Measurements from ENCODE around the gene HIP1. TPM values are rescaled to one million over a fixed set of nuclear protein-coding genes. Genes with fewer than 3 reads are reported as not detected.
A peak's percentile ranks its signal among the peaks of the same experiment; 100 is the strongest.

Gene HIP1
- total and polyA plus RNA-seq, 9 of the 15 experiments (the other 6 are each of a cell fraction or from before 2014, with no cell fraction given): 2.4 to 13.7 (median 9.5) TPM

- TF ChIP-seq E2F4 (CRISPR knock-in tag; IDR thresholded peaks at IDR 0.05; ENCODE audit: low read depth) (no peak), HDAC2 (IDR thresholded peaks at IDR 0.05) (peak; percentile 86; the same call in 1 of the 2 replicates), ZNF408 (CRISPR knock-in tag; IDR thresholded peaks at IDR 0.05; ENCODE audit: low read depth) (no peak), POLR2A (conservative IDR thresholded peaks at IDR 0.05) (0 out of 2 replicates have a peak, but pooled peaks have one; percentile 35), ZNF175 (CRISPR knock-in tag; IDR thresholded peaks at IDR 0.05; ENCODE audit: low read depth) (0 out of 2 replicates have a peak, but pooled peaks have one; percentile 48), MTA3 (IDR thresholded peaks at IDR 0.05; ENCODE audit: borderline replicate concordance) (no peak), ZNF639 (CRISPR knock-in tag; conservative IDR thresholded peaks at IDR 0.05 in 1 of 2, IDR thresholded peaks at IDR 0.05 in 1 of 2) (0 out of 4 replicates have a peak, but pooled peaks of 1 of the 2 experiments have one; percentile 61), TOE1 (IDR thresholded peaks at IDR 0.05; ENCODE audit: borderline replicate concordance) (0 out of 2 replicates have a peak, but pooled peaks have one; percentile 23), TOE1 (CRISPR knock-in tag; IDR thresholded peaks at IDR 0.05; ENCODE audit: borderline replicate concordance, low read depth) (no peak), BRD9 (IDR thresholded peaks at IDR 0.05; ENCODE audit: low read depth, partially characterized antibody) (peak; percentile 31), HLTF (IDR thresholded peaks at IDR 0.05) (peak; percentile 69; the same call in 1 of the 2 replicates), ARNT (IDR thresholded peaks at IDR 0.05) (0 out of 4 replicates have a peak, but pooled peaks of 1 of the 2 experiments have one; percentile 53), ZNF740 (CRISPR knock-in tag; IDR thresholded peaks at IDR 0.05) (no peak), ZNF740 (tag; IDR thresholded peaks at IDR 0.05) (peak in 1 of 2 experiments; percentile 80; a peak in 2 of 4 replicates), KLF6 (CRISPR knock-in tag; IDR thresholded peaks at IDR 0.05; ENCODE audit: borderline replicate concordance) (0 out of 2 replicates have a peak, but pooled peaks have one; percentile 4), ZNF12 (CRISPR knock-in tag; IDR thresholded peaks at IDR 0.05) (0 out of 2 replicates have a peak, but pooled peaks have one; percentile 42), ZNF584 (CRISPR knock-in tag; IDR thresholded peaks at IDR 0.05; ENCODE audit: low read depth) (peak; percentile 51; the same call in 1 of the 2 replicates), HDGF (IDR thresholded peaks at IDR 0.05) (0 out of 2 replicates have a peak, but pooled peaks have one; percentile 51), MCM2 (IDR thresholded peaks at IDR 0.05; ENCODE audit: low read depth) (no peak), ZNF224 (CRISPR knock-in tag; IDR thresholded peaks at IDR 0.05) (no peak), SAP30 (IDR thresholded peaks at IDR 0.05; ENCODE audit: borderline replicate concordance, insufficient read depth, low read depth, low read length, poor library complexity, severe bottlenecking) (no peak), SMAD4 (CRISPR knock-in tag; conservative IDR thresholded peaks at IDR 0.05) (no peak; the same call in 1 of the 2 replicates), BCOR (IDR thresholded peaks at IDR 0.05) (peak; percentile 88), CBX3 (IDR thresholded peaks at IDR 0.05; ENCODE audit: borderline replicate concordance in 1 of 2, low read length in 2 of 2) (peak in 1 of 2 experiments; percentile 74; a peak in 1 of 3 replicates)
Observed at GRCh38 chr7:75772081-75773077, 33.6 kb upstream of the HIP1 start, which contains the start of gene CCL26 (continued).
